HepG2 (cell line): ENCODE results near the gene NDUFAF3. TPM values are rescaled to one million over a fixed set of nuclear protein-coding genes. Genes with fewer than 3 reads are reported as not detected.

ENCODE experiments used
- ATAC-seq: fragments of 200-7000 bp; cut with Tn5 transposase; 3 replicates; pipeline ENCODE4 v1.9.1; 2020; ENCODE audit warnings: mild to moderate bottlenecking, moderate library complexity
- BruUV-seq: library from RNA; stranded (reverse); fragments of 400-500 nt; replicated peaks from 2 replicates; lab custom pipeline; 2021; lab: Mats Ljungman, UMichigan
- CTCF ChIA-PET: fragments of 300-600 bp; formaldehyde crosslinking; extraction: SDS; loops from one replicate; lab custom pipeline; 2021; ENCODE audit warnings: low total read pairs, inconsistent platforms, low intra/inter-chr PET ratio; lab: Yijun Ruan, JAX
- POLR2A ChIA-PET: fragments of 350-600 bp; sonication (Branson Sonifier 250); formaldehyde crosslinking; loops from one replicate; lab custom pipeline; 2020; ENCODE audit warnings: antibody characterized with exemption, inconsistent platforms; lab: Yijun Ruan, JAX
- DNase-seq: peaks from one replicate; pipeline ENCODE4 v3.0.0-alpha.2; 2015; ENCODE audit warnings: low spot score
- FAIRE-seq: peaks from 3 replicates; lab custom pipeline; 2011; peaks lifted over from hg19 to GRCh38; lab: Jason Lieb, UNC
- H2AFZ ChIP-seq: one replicate; pipeline ENCODE4 v1.6.1; 2011; ENCODE audit warnings: low read length, inconsistent platforms
- H3K27ac ChIP-seq: fragments of 300-600 bp; 3 replicates; pipeline ENCODE4 v1.8.0; 2011; ENCODE audit warnings: mixed run types, mild to moderate bottlenecking, mixed read lengths, low read length, inconsistent platforms; ENCODE audit not compliant: insufficient read depth; ENCODE audit errors: extremely low read length
- H3K27me3 ChIP-seq, 2 experiments: fragments of 200-600 bp in 1 of 2; 2 replicates in 1 of 2; 3 replicates in 1 of 2; pipeline versions ENCODE4 v1.6.0 to v1.8.0; 2011; ENCODE audit warnings: low read length in 2 of 2, mild to moderate bottlenecking in 2 of 2, moderate library complexity in 2 of 2, inconsistent platforms in 1 of 2; ENCODE audit not compliant: insufficient read depth in 2 of 2, control insufficient read depth in 1 of 2
- H3K36me3 ChIP-seq, 2 experiments: fragments of 200-600 bp in 1 of 2; replicated peaks in 1 of 2; 2 replicates in 1 of 2; 3 replicates in 1 of 2; pipeline versions ENCODE4 v1.5.1 to v1.8.0; 2011; ENCODE audit warnings: low read length in 2 of 2, inconsistent platforms in 1 of 2; ENCODE audit not compliant: insufficient read depth in 2 of 2, control insufficient read depth in 1 of 2
- H3K4me1 ChIP-seq: 2 replicates; pipeline ENCODE4 v1.5.1; 2012; ENCODE audit warnings: low read length, inconsistent platforms; ENCODE audit not compliant: insufficient read depth
- H3K4me2 ChIP-seq: 2 replicates; pipeline ENCODE4 v1.6.0; 2011; ENCODE audit warnings: low read depth, low read length, inconsistent platforms
- H3K4me3 ChIP-seq, 3 experiments: fragments of 200-600 bp in 1 of 3; sonication (generic), shearing (Covaris generic) in 1 of 3; replicated peaks in 1 of 3; 2 replicates each; pipeline ENCODE4 v1.5.1; 2011 to 2016; ENCODE audit warnings: low read length in 3 of 3, inconsistent platforms in 2 of 3, low read depth in 2 of 3, mild to moderate bottlenecking in 2 of 3, control low read depth in 1 of 3, mixed read lengths in 1 of 3; ENCODE audit not compliant: insufficient read depth in 1 of 3
- H3K79me2 ChIP-seq: one replicate; pipeline ENCODE4 v1.6.1; 2011; ENCODE audit warnings: low read length, inconsistent platforms; ENCODE audit not compliant: insufficient read depth
- H3K9ac ChIP-seq: 2 replicates; pipeline ENCODE4 v1.6.0; 2011; ENCODE audit warnings: mild to moderate bottlenecking, low read depth, low read length, inconsistent platforms; ENCODE audit not compliant: insufficient read depth
- H3K9me3 ChIP-seq: 2 replicates; pipeline ENCODE4 v1.5.1; 2012; ENCODE audit warnings: mild to moderate bottlenecking, low read length
- H4K20me1 ChIP-seq: 2 replicates; pipeline ENCODE4 v1.6.0; 2011; ENCODE audit warnings: inconsistent platforms, mild to moderate bottlenecking, low read length, moderate library complexity; ENCODE audit not compliant: insufficient read depth
- ADNP ChIP-seq: sonication (generic); formaldehyde crosslinking; IDR thresholded peaks from 2 replicates; pipeline ENCODE4 v1.4.0; 2020; ENCODE audit warnings: missing genetic modification reagents
- NFKB2 ChIP-seq: sonication (generic); formaldehyde crosslinking; IDR thresholded peaks from 2 replicates; pipeline ENCODE4 v1.4.0; 2020; ENCODE audit warnings: missing genetic modification reagents, borderline replicate concordance
- NR2F6 ChIP-seq, 2 experiments: IDR thresholded peaks; 2 replicates each; pipeline ENCODE4 v1.6.1; 2016; ENCODE audit warnings: antibody characterized with exemption in 1 of 2, mild to moderate bottlenecking in 1 of 2
- STAG1 ChIP-seq: sonication (generic); formaldehyde crosslinking; IDR thresholded peaks from 2 replicates; pipeline ENCODE4 v1.4.0; 2020; ENCODE audit warnings: missing genetic modification reagents
- TSC22D2 ChIP-seq: sonication (generic); formaldehyde crosslinking; IDR thresholded peaks from 2 replicates; pipeline ENCODE4 v1.5.1; 2020; ENCODE audit warnings: missing genetic modification reagents, mild to moderate bottlenecking, borderline replicate concordance
- ZKSCAN1 ChIP-seq: fragments of 150-350 bp; IDR thresholded peaks from 2 replicates; pipeline ENCODE4 v1.6.1; 2014; ENCODE audit warnings: low read length
- ZNF160 ChIP-seq: sonication (generic); formaldehyde crosslinking; IDR thresholded peaks from 2 replicates; pipeline ENCODE4 v1.8.0; 2022; ENCODE audit warnings: mild to moderate bottlenecking, inconsistent platforms, missing genetic modification reagents
- ZNF17 ChIP-seq: sonication (generic); formaldehyde crosslinking; IDR thresholded peaks from 2 replicates; pipeline ENCODE4 v1.5.0; 2020; ENCODE audit warnings: mild to moderate bottlenecking, missing genetic modification reagents
- ZNF7 ChIP-seq: IDR thresholded peaks from 2 replicates; pipeline ENCODE4 v1.6.1; 2016; ENCODE audit warnings: missing biosample characterization, missing genetic modification reagents
- ZSCAN9 ChIP-seq: IDR thresholded peaks from 2 replicates; pipeline ENCODE4 v1.6.1; 2016; ENCODE audit warnings: borderline replicate concordance
- WGBS: methylation state at CpG from one replicate; pipeline ENCODE4 v1.1.6; 2017; ENCODE audit warnings: low lambda C conversion rate; 5-methylcytosine and 5-hydroxymethylcytosine counted together
- in situ Hi-C: cut with HindIII; loops from 2 replicates; pipeline ENCODE4 v1.10.0; 2017; ENCODE audit warnings: low pct_unique_long_range_greater_than_20kb; ENCODE audit not compliant: extremely low pct_ligation_motif_present
- intact Hi-C: fragments of 100-400 bp; cut with micrococcal nuclease; formaldehyde crosslinking; loops from one replicate; pipeline ENCODE4 v1.10.0; 2022; ENCODE audit not compliant: unreplicated experiment
- polyA plus RNA-seq, 8 experiments: library from polyadenylated mRNA; depleted of rRNA in 3 of 8; stranded (reverse) in 7 of 8; unstranded in 1 of 8; fragments of >200 nt; fragmentation: Illumina TruSeq in 4 of 8; extraction: Trizol in 4 of 8; gene quantifications; 2 replicates each; pipeline versions ENCODE4 v1.2.1 to v1.2.3, GENCODE V29; 2011 to 2016; ENCODE audit warnings: low read depth in 4 of 8, missing spikeins in 1 of 8, mixed read lengths in 1 of 8; ENCODE audit not compliant: insufficient read depth in 1 of 8
- total RNA-seq, 5 experiments: library from RNA; depleted of rRNA; stranded (reverse); fragments of >200 nt; fragmentation: Illumina TruSeq; extraction: Trizol; gene quantifications; 2 replicates each; pipeline ENCODE4 v1.2.3, GENCODE V29; 2016; ENCODE audit warnings: low read depth in 1 of 5
- TF ChIP-seq, protein P1 (sequence below): sonication (generic); formaldehyde crosslinking; IDR thresholded peaks from 2 replicates; pipeline ENCODE4 v1.4.0; 2020; ENCODE audit warnings: missing genetic modification reagents
- TF ChIP-seq, protein P2 (sequence below): sonication (generic); formaldehyde crosslinking; IDR thresholded peaks from 2 replicates; pipeline ENCODE4 v1.9.0; 2021; ENCODE audit warnings: missing genetic modification reagents, mild to moderate bottlenecking, borderline replicate concordance
- TF ChIP-seq, protein P3 (sequence below): sonication (generic); formaldehyde crosslinking; IDR thresholded peaks from 2 replicates; pipeline ENCODE4 v1.8.0; 2022; ENCODE audit warnings: mild to moderate bottlenecking, missing genetic modification reagents

The NDUFAF3 gene
- total and polyA plus RNA-seq, 2 of the 13 experiments (the other 11 are each of a cell fraction or from before 2014, with no cell fraction given) = 39.0 to 50.0 TPM

DNA sequence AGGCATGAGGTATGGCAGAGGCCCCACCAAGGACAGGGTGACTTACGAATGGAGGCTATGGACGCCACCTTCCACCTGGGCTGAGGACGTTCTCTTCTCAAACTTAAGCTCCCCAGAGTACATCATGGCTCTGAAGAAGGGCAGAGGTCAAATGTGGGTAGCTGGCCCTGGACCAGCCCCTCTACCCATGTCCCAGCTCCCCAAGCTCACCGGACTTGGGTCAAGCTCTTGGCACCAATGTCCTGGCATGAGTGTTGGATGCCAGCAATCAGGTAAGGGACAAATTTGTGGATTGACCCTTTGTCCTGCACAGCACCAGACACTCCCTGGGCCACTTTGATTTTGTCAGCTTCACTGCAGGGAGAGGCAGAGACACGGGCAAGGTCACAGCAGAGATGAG, 2.5 kb downstream of the NDUFAF3 start:
- ChIA-PET CTCF (no interaction called here), POLR2A (interaction anchor here (0.9 to 11.1 kb wide), 3 partner anchors 15 to 476 kb away, joined by 3 to 280 read pairs (median 3); partner anchors contain the start of gene WDR6)
- H2AFZ ChIP-seq = no peak overlapping the region
- intact Hi-C loops = loop anchor here (5.0 kb wide), 1 partner anchor 68 kb away; the partner anchor contains the start of gene QRICH1
- peaks cover 40% of the 10 kb centered on the region for H3K79me2 ChIP-seq
- DNase-seq = no peak
- H3K9me3 ChIP-seq = no peaks in the 10 kb centered on the region
- in situ Hi-C loops = no loop called here
- BruUV-seq = no TSS peak
- no peak overlapping the region for H3K4me2 ChIP-seq
- H3K36me3 ChIP-seq = peaks cover 16 to 30% of the 10 kb centered on the region in 2 experiments
- 100% methylated on average over 3 of the region's 5 CpGs for WGBS
- no peak for ATAC-seq
- FAIRE-seq = no peak
- TF ChIP-seq NR2F6 (IDR thresholded peaks at IDR 0.05) = no peak
- no peak for TF ChIP-seq NR2F6 (CRISPR knock-in tag; IDR thresholded peaks at IDR 0.05)
- TF ChIP-seq ADNP (CRISPR knock-in tag) = no peak
- TF ChIP-seq, protein P1, sequence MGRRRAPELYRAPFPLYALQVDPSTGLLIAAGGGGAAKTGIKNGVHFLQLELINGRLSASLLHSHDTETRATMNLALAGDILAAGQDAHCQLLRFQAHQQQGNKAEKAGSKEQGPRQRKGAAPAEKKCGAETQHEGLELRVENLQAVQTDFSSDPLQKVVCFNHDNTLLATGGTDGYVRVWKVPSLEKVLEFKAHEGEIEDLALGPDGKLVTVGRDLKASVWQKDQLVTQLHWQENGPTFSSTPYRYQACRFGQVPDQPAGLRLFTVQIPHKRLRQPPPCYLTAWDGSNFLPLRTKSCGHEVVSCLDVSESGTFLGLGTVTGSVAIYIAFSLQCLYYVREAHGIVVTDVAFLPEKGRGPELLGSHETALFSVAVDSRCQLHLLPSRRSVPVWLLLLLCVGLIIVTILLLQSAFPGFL (CRISPR knock-in tag) = no peak
- TF ChIP-seq STAG1 (CRISPR knock-in tag) = no peak
- no peak for TF ChIP-seq ZNF160
- TF ChIP-seq, protein P2, sequence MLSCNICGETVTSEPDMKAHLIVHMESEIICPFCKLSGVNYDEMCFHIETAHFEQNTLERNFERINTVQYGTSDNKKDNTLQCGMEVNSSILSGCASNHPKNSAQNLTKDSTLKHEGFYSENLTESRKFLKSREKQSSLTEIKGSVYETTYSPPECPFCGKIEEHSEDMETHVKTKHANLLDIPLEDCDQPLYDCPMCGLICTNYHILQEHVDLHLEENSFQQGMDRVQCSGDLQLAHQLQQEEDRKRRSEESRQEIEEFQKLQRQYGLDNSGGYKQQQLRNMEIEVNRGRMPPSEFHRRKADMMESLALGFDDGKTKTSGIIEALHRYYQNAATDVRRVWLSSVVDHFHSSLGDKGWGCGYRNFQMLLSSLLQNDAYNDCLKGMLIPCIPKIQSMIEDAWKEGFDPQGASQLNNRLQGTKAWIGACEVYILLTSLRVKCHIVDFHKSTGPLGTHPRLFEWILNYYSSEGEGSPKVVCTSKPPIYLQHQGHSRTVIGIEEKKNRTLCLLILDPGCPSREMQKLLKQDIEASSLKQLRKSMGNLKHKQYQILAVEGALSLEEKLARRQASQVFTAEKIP = no peak
- TF ChIP-seq NFKB2 (CRISPR knock-in tag) = no peak
- TF ChIP-seq, protein P3, sequence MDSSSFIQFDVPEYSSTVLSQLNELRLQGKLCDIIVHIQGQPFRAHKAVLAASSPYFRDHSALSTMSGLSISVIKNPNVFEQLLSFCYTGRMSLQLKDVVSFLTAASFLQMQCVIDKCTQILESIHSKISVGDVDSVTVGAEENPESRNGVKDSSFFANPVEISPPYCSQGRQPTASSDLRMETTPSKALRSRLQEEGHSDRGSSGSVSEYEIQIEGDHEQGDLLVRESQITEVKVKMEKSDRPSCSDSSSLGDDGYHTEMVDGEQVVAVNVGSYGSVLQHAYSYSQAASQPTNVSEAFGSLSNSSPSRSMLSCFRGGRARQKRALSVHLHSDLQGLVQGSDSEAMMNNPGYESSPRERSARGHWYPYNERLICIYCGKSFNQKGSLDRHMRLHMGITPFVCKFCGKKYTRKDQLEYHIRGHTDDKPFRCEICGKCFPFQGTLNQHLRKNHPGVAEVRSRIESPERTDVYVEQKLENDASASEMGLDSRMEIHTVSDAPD (CRISPR knock-in tag) = no peak
- no peak for TF ChIP-seq ZNF17 (CRISPR knock-in tag)
- no peak for TF ChIP-seq ZKSCAN1
- no peak for TF ChIP-seq TSC22D2 (CRISPR knock-in tag)
- TF ChIP-seq ZSCAN9 = no peak
- TF ChIP-seq ZNF7 = no peak
- H3K9ac ChIP-seq = no peak overlapping the region
- H4K20me1 ChIP-seq = no peaks in the 10 kb centered on the region
- H3K4me1 ChIP-seq = peaks cover 57% of the 10 kb centered on the region
- no peaks in the 10 kb centered on the region; a peak in 1 of 5 replicates for H3K27me3 ChIP-seq
- H3K27ac ChIP-seq = no peak overlapping the region
- no peak overlapping the region for H3K4me3 ChIP-seq
